BLaER1 treated with 17β-estradiol and CSF1 and Interleukin-3, amounts not matched to agents 10 nM and 100 nM (cell line): ENCODE data around the gene BEND4.

Experiments
- H3K27ac ChIP-seq, 11 experiments: shearing (Covaris generic); formaldehyde crosslinking; 2 replicates each; pipeline ENCODE4 v1.8.1; 2022
- H3K27me3 ChIP-seq, 11 experiments: shearing (Covaris generic); formaldehyde crosslinking; 2 replicates each; pipeline ENCODE4 v1.8.1; 2022
- H3K36me3 ChIP-seq, 11 experiments: shearing (Covaris generic); formaldehyde crosslinking; 2 replicates each; pipeline ENCODE4 v1.8.1; 2022
- H3K4me1 ChIP-seq, 10 experiments: shearing (Covaris generic); formaldehyde crosslinking; 2 replicates each; pipeline ENCODE4 v1.8.1; 2022
- H3K4me2 ChIP-seq, 11 experiments: shearing (Covaris generic); formaldehyde crosslinking; 2 replicates each; pipeline ENCODE4 v1.8.1; 2022
- H3K4me3 ChIP-seq, 10 experiments: shearing (Covaris generic); formaldehyde crosslinking; 2 replicates each; pipeline ENCODE4 v1.8.1; 2022
- H3K9ac ChIP-seq, 11 experiments: shearing (Covaris generic); formaldehyde crosslinking; 2 replicates each; pipeline ENCODE4 v1.8.1; 2022
- H3K9me3 ChIP-seq, 11 experiments: shearing (Covaris generic); formaldehyde crosslinking; replicated peaks in 1 of 11; 2 replicates each; pipeline ENCODE4 v1.8.1; 2022
- H4K20me1 ChIP-seq, 11 experiments: shearing (Covaris generic); formaldehyde crosslinking; 2 replicates each; pipeline ENCODE4 v1.8.1; 2022
- Cebpa-rat ChIP-seq, 11 experiments: shearing (Covaris generic); IDR thresholded peaks; 2 replicates each; pipeline ENCODE4 v1.8.1; 2022

BEND4 gene

DNA sequence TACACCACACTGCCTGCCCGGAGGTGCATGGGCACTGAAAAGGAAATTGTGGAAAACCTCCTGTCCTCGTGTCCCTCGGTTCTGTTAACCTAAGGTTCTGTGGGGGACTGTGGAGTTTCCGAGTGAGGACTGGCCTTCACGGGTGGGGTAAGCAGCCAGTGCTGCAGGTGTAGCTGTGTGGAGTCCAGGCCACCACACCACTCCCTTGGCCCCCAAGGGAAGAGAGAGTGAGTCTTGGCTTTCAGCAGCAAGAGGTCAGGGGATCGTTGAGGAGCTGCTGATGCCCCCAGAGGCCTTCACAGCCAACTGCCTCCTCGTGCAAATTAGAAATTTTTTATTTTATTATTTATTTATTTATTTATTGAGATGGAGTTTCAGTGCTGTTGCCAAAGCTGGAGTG lies 20.4 kb downstream of the BEND4 start:
- no peak for TF ChIP-seq Cebpa-rat (IDR thresholded peaks at IDR 0.05)
- H3K9ac ChIP-seq = no peak overlapping the region
- no peak overlapping the region for H3K4me2 ChIP-seq
- no peak overlapping the region for H3K4me3 ChIP-seq
- H4K20me1 ChIP-seq = peaks cover 0 to 82% (median 24%) of the 10 kb centered on the region in 11 experiments; a peak in 12 of 22 replicates
- H3K4me1 ChIP-seq = peaks cover 9 to 12% (median 11%) of the 10 kb centered on the region in 10 experiments; a peak in 19 of 20 replicates
- H3K36me3 ChIP-seq = peaks cover 23 to 99% (median 83%) of the 10 kb centered on the region in 11 experiments
- H3K27ac ChIP-seq = no peak overlapping the region
- no peaks in the 10 kb centered on the region for H3K27me3 ChIP-seq
- peaks cover 0 to 33% (median 23%) of the 10 kb centered on the region in 11 experiments; a peak in 14 of 22 replicates for H3K9me3 ChIP-seq

DNA sequence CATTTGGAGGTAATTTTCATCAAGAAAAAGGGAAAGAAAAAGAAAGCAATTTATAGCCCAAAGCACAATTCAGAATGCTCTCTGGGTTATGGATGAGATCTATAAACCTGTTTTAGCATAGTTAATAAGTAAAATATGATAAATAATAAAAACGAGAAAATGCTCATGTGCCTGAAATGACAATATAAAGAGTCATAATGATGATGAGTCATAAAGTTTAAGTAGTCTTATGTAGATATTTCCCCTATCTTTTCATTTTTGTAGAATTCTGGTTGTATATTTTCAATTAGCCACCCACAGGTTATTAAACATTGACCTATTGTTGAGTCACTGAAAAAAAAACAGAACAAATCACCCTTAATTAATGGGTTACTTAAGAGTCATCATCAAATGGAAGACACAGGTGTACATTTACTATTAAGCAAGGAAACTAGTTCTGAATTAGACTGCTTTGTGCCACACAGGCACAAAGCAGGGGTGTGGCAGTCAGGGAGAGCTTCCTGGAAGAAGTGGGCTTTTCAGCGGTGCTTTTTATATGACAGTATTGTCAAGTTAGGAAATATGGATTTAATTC lies 29.3 kb downstream of the BEND4 start:
- no peak overlapping the region for H3K9ac ChIP-seq
- no peaks in the 10 kb centered on the region; a peak in 1 of 22 replicates for H3K9me3 ChIP-seq
- peaks cover 73 to 98% (median 89%) of the 10 kb centered on the region in 11 experiments for H3K36me3 ChIP-seq
- peaks cover 9 to 15% (median 11%) of the 10 kb centered on the region in 10 experiments; a peak in 19 of 20 replicates for H3K4me1 ChIP-seq
- H4K20me1 ChIP-seq = peaks cover 0 to 19% (median 3%) of the 10 kb centered on the region in 11 experiments; a peak in 4 of 22 replicates
- no peak overlapping the region for H3K4me3 ChIP-seq
- no peak for TF ChIP-seq Cebpa-rat (IDR thresholded peaks at IDR 0.05)
- no peak overlapping the region for H3K27ac ChIP-seq
- no peaks in the 10 kb centered on the region for H3K27me3 ChIP-seq
- H3K4me2 ChIP-seq = no peak overlapping the region

DNA sequence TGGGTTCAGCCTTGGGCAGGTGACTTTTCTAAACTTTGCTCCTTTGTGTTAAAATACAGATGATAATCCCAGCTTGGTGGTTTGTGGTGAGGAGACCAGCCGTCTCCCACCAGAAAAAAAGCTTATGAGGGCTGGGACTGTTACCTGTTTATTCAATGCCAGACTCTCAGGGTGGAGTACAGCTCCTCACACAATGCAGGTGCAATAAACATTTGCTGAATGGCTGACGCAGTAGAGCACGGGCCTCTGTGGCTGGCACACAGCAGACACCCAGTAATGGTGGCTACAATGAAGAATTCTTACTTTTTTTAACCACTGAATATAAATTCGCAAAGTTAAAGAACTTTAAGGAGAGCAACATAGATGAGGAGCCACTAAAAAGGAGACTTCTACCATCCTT lies 30.2 kb downstream of the BEND4 start:
- Histone ChIP-seq H3K4me2 (no peak overlapping the region), H3K4me3 (no peak overlapping the region), H4K20me1 (peaks cover 0 to 10% (median 0%) of the 10 kb centered on the region in 11 experiments; a peak in 2 of 22 replicates), H3K36me3 (peaks cover 82 to 98% (median 93%) of the 10 kb centered on the region in 11 experiments), H3K27ac (no peak overlapping the region), H3K9me3 (no peaks in the 10 kb centered on the region), H3K27me3 (no peaks in the 10 kb centered on the region), H3K9ac (no peak overlapping the region), H3K4me1 (peaks cover under 1 to 7% (median 2%) of the 10 kb centered on the region in 10 experiments; a peak in 19 of 20 replicates)
- TF ChIP-seq Cebpa-rat (IDR thresholded peaks at IDR 0.05) = no peak

DNA sequence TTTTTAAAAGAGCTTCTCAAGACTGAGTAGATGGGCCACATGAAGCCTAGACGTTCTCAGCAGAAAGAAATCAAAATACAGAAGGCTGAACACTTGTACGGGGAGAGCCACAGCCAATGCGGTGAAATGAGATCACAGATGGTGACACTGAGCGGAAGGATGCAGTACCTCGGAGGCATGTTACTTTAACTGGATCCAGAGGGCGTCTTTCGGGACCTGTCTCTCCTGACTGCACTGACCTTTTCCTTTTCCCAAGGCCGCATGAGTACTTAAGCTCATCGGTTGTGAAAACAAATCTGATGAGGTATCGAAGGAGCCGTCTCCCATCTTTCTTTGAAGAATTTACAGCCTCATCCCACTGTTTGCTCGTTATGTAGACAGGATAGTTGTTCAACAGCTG lies 32.6 kb downstream of the BEND4 start:
- no peaks in the 10 kb centered on the region for H3K27me3 ChIP-seq

DNA sequence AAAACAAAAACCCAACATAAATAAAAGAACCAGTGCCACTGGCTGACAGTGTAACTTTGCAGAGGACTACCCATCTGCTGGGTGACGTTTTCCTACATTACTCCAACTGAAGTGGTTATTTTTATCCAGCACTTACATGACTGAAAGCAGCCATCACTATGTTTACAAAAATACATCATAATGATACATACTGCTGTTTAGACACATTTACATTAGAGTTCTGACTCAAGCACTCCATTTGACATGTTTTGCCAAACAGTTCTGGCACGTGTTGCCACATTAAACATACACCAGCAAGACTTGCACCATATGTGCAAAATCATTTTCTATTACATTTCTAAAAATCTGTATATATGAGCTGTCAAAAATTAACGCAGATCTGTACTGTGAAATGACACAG lies 39.6 kb downstream of the BEND4 start:
- Histone ChIP-seq H3K9me3 (peaks cover 0 to 18% (median 7%) of the 10 kb centered on the region in 11 experiments; a peak in 10 of 22 replicates), H3K4me3 (no peak overlapping the region), H3K9ac (no peak overlapping the region), H3K4me2 (no peak overlapping the region), H3K27ac (no peak overlapping the region), H3K27me3 (no peaks in the 10 kb centered on the region), H4K20me1 (no peaks in the 10 kb centered on the region; a peak in 1 of 22 replicates), H3K4me1 (no peaks in the 10 kb centered on the region), H3K36me3 (peaks cover 74 to 100% (median 95%) of the 10 kb centered on the region in 11 experiments)
- TF ChIP-seq Cebpa-rat (IDR thresholded peaks at IDR 0.05) = no peak

More for the DNA sequence above, 32.6 kb downstream of the BEND4 start:
- Histone ChIP-seq H3K9ac (no peak overlapping the region), H4K20me1 (peaks cover 0 to 5% (median 0%) of the 10 kb centered on the region in 11 experiments; a peak in 2 of 22 replicates), H3K4me1 (no peaks in the 10 kb centered on the region), H3K9me3 (no peaks in the 10 kb centered on the region), H3K4me3 (no peak overlapping the region), H3K36me3 (peaks cover 95 to 100% (median 99%) of the 10 kb centered on the region in 11 experiments), H3K4me2 (no peak overlapping the region), H3K27ac (no peak overlapping the region)
- no peak for TF ChIP-seq Cebpa-rat (IDR thresholded peaks at IDR 0.05)

DNA sequence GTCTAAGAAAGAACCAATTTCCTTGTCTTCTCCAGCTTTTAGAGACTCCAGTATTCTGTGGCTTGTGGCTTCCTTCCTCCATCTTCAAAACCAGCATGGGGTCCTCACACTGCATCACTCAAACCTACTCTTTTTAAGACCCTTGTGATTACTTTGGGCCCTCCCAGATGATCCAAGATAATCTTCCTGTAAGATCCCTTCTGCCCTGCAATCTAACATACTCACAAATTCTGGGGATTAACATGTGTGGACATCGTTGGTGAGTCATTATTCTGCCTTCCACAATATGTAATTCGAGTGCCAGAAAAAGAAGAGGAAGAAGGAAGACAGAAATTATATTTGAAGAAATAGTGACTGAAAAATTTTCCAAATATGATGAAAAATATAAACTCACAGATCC lies 47.9 kb downstream of the BEND4 start:
- Histone ChIP-seq H3K4me2 (peak overlapping the region in 2 of 11 experiments; percentile 18 to 31; a peak in 2 of 22 replicates), H3K4me1 (peaks cover 0 to 14% (median 6%) of the 10 kb centered on the region in 10 experiments; a peak in 12 of 20 replicates), H3K36me3 (peaks cover 8 to 39% (median 27%) of the 10 kb centered on the region in 11 experiments; a peak in 21 of 22 replicates), H3K27me3 (no peaks in the 10 kb centered on the region), H4K20me1 (peaks cover 0 to 5% (median 0%) of the 10 kb centered on the region in 11 experiments; a peak in 1 of 22 replicates), H3K9ac (no peak overlapping the region), H3K4me3 (no peak overlapping the region), H3K27ac (no peak overlapping the region), H3K9me3 (peaks cover 0 to 15% (median 7%) of the 10 kb centered on the region in 11 experiments; a peak in 10 of 22 replicates)
- no peak for TF ChIP-seq Cebpa-rat (IDR thresholded peaks at IDR 0.05)

DNA sequence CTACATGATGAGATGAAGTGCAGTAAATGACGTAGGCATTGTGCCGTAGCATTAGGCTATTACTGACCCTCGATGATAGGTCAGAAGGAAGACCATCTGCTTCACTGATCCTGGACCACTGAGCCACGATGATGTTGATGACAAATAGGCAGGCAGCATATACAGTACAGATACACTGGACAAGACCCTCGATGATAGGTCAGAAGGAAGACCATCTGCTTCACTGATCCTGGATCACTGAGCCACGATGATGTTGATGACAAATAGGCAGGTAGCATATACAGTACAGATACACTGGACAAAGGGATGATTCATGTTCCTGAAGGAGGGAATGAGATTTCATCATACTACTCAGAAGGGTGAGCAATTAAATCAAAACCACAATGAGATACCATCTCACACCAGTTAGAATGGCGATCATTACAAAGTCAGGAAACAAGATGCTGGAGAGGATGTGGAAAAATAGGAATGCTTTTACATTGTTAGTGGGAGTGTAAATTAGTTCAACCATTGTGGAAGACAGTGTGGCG lies 50.9 kb downstream of the BEND4 start:
- Histone ChIP-seq H3K36me3 (peaks cover 0 to 21% (median 13%) of the 10 kb centered on the region in 11 experiments; a peak in 16 of 22 replicates), H4K20me1 (peaks cover 0 to 5% (median 0%) of the 10 kb centered on the region in 11 experiments; a peak in 1 of 22 replicates), H3K27ac (no peak overlapping the region), H3K9me3 (peaks cover 0 to 8% (median 0%) of the 10 kb centered on the region in 11 experiments; a peak in 1 of 22 replicates), H3K4me1 (peaks cover 0 to 14% (median 6%) of the 10 kb centered on the region in 10 experiments; a peak in 12 of 20 replicates), H3K4me2 (no peak overlapping the region), H3K9ac (no peak overlapping the region), H3K27me3 (no peaks in the 10 kb centered on the region), H3K4me3 (no peak overlapping the region)
- TF ChIP-seq Cebpa-rat (IDR thresholded peaks at IDR 0.05) = no peak

DNA sequence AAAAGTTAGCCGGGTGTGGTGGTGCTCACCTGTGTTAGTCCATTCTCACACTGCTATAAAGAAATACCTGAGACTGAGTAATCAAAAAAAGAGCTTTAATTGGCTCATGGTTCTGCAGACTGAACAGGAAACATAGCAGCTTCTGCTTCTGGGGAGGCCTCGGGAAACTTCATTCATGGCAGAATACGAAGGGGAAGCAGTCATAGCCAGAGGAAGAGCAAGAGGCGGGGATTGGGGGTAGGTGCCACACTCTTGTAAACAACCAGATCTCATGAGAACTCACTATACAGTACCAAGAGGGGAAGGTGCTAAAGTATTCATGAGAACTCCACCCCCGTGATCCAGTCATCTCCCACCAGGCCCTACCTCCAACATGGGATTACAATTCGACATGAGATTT lies 64.1 kb downstream of the BEND4 start:
- H3K27me3 ChIP-seq = no peaks in the 10 kb centered on the region
- H3K4me1 ChIP-seq = peaks cover 0 to 7% (median 0%) of the 10 kb centered on the region in 10 experiments; a peak in 4 of 20 replicates
- peaks cover 0 to 36% (median 7%) of the 10 kb centered on the region in 11 experiments; a peak in 10 of 22 replicates for H3K36me3 ChIP-seq
- no peaks in the 10 kb centered on the region for H4K20me1 ChIP-seq
- no peak overlapping the region; a peak in 1 of 22 replicates for H3K27ac ChIP-seq
- no peaks in the 10 kb centered on the region; a peak in 1 of 22 replicates for H3K9me3 ChIP-seq
- H3K9ac ChIP-seq = no peak overlapping the region
- TF ChIP-seq Cebpa-rat (IDR thresholded peaks at IDR 0.05) = no peak
- H3K4me2 ChIP-seq = peak overlapping the region in 2 of 11 experiments; percentile 9 to 29; a peak in 1 of 22 replicates
- H3K4me3 ChIP-seq = no peak overlapping the region

DNA sequence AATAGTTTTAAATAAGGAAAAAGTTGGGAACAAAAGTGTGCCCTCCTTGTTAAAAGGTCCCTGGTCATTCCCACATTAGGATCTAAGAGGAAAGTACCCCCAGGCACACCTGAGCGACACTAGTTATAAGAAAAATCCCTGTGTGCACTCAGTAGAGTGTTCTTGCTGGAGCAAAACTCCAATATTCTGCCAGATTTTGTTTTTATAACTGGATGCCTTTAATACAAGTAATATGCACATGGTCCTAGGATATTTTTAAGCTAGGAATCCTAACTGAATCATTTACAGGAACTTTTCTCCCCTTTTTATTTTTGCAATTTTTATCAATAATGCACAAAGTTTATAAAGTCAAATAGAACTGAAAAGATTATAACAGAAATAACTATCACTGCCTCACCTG lies 68.6 kb downstream of the BEND4 start:
- Histone ChIP-seq H3K4me3 (no peak overlapping the region), H3K9me3 (no peaks in the 10 kb centered on the region), H3K4me2 (no peak overlapping the region), H3K36me3 (peaks cover 12 to 63% (median 32%) of the 10 kb centered on the region in 11 experiments; a peak in 20 of 22 replicates), H3K27me3 (no peaks in the 10 kb centered on the region), H3K4me1 (peaks cover 0 to 7% (median 0%) of the 10 kb centered on the region in 10 experiments; a peak in 4 of 20 replicates), H3K9ac (no peak overlapping the region), H4K20me1 (no peaks in the 10 kb centered on the region), H3K27ac (no peak overlapping the region)
- no peak for TF ChIP-seq Cebpa-rat (IDR thresholded peaks at IDR 0.05)
